Osteoblast (primary cell): Measurements from ENCODE around the gene RGS8. TPM values are rescaled to one million over a fixed set of nuclear protein-coding genes. Genes with fewer than 3 reads are reported as not detected.

Experiments used
- DNase-seq: peaks from one replicate; pipeline ENCODE4 v3.0.0; 2011; ENCODE audit warnings: low spot score, mixed read lengths; ENCODE audit not compliant: insufficient read length; ENCODE audit errors: missing footprints
- H2AFZ ChIP-seq: 2 replicates; pipeline ENCODE4 v1.6.0; 2011; ENCODE audit warnings: mild to moderate bottlenecking, low read length
- H3K27ac ChIP-seq: 2 replicates; pipeline ENCODE4 v1.5.1; 2011; ENCODE audit warnings: mild to moderate bottlenecking, low read depth, low read length, moderate library complexity
- H3K27me3 ChIP-seq: 2 replicates; pipeline ENCODE4 v1.6.0; 2012; ENCODE audit warnings: mild to moderate bottlenecking, control low read depth, inconsistent platforms, low read length, moderate library complexity; ENCODE audit not compliant: insufficient read depth
- H3K36me3 ChIP-seq: 2 replicates; pipeline ENCODE4 v1.5.1; 2011; ENCODE audit warnings: mild to moderate bottlenecking, low read length, control low read depth, moderate library complexity; ENCODE audit not compliant: insufficient read depth
- H3K4me1 ChIP-seq: 2 replicates; pipeline ENCODE4 v1.5.1; 2011; ENCODE audit warnings: mild to moderate bottlenecking, low read length, control low read depth, moderate library complexity; ENCODE audit not compliant: insufficient read depth
- H3K4me2 ChIP-seq: 2 replicates; pipeline ENCODE4 v1.6.0; 2011; ENCODE audit warnings: mild to moderate bottlenecking, low read length; ENCODE audit not compliant: insufficient read depth
- H3K4me3 ChIP-seq: fragments of 200-600 bp; sonication (generic); 3 replicates; pipeline ENCODE4 v1.5.1; 2012; ENCODE audit warnings: mild to moderate bottlenecking, low read length, inconsistent platforms; ENCODE audit not compliant: insufficient read depth
- H3K79me2 ChIP-seq: 2 replicates; pipeline ENCODE4 v1.6.0; 2012; ENCODE audit warnings: mild to moderate bottlenecking, low read length, control low read depth, inconsistent platforms; ENCODE audit not compliant: insufficient read depth
- H3K9me3 ChIP-seq: 2 replicates; pipeline ENCODE4 v1.5.1; 2011; ENCODE audit warnings: low read depth, low read length, control low read depth
- H4K20me1 ChIP-seq: 2 replicates; pipeline ENCODE4 v1.6.0; 2012; ENCODE audit warnings: mild to moderate bottlenecking, low read length, control low read depth; ENCODE audit not compliant: insufficient read depth
- CTCF ChIP-seq: IDR thresholded peaks from 2 replicates; pipeline ENCODE4 v1.5.1; 2011; ENCODE audit warnings: mild to moderate bottlenecking, low read depth, low read length, moderate library complexity; ENCODE audit errors: extremely low read depth
- total RNA-seq: library from RNA; depleted of rRNA; stranded (reverse); fragments of >200 nt; gene quantifications from 2 replicates; pipeline ENCODE4 v1.2.3, GENCODE V29; 2012

The RGS8 gene
- total RNA-seq, 1 donor: not detected

GRCh38 chr1:182709855-182710254 is 25.5 kb upstream of the RGS8 start:
- Histone ChIP-seq H3K36me3 (no peaks in the 10 kb centered on the region), H3K4me1 (no peaks in the 10 kb centered on the region), H3K4me3 (no peak overlapping the region), H2AFZ (no peak overlapping the region), H3K9me3 (no peaks in the 10 kb centered on the region), H3K27me3 (no peaks in the 10 kb centered on the region), H3K27ac (no peak overlapping the region), H4K20me1 (no peaks in the 10 kb centered on the region), H3K4me2 (no peak overlapping the region), H3K79me2 (no peaks in the 10 kb centered on the region)
- no peak for DNase-seq
- TF ChIP-seq CTCF: no peak

GRCh38 chr1:182709225-182709764 is 24.9 kb upstream of the RGS8 start:
- no peaks in the 10 kb centered on the region for H3K36me3 ChIP-seq
- TF ChIP-seq CTCF: no peak
- H3K79me2 ChIP-seq: no peaks in the 10 kb centered on the region
- H3K27ac ChIP-seq: no peak overlapping the region
- H4K20me1 ChIP-seq: no peaks in the 10 kb centered on the region
- no peak for DNase-seq
- no peak overlapping the region for H3K4me3 ChIP-seq
- H3K4me1 ChIP-seq: no peaks in the 10 kb centered on the region
- H3K9me3 ChIP-seq: no peaks in the 10 kb centered on the region
- no peak overlapping the region for H2AFZ ChIP-seq
- no peak overlapping the region for H3K4me2 ChIP-seq
- no peaks in the 10 kb centered on the region for H3K27me3 ChIP-seq

- H3K4me1 ChIP-seq: no peaks in the 10 kb centered on the region
- H3K4me2 ChIP-seq: no peak overlapping the region
- DNase-seq: no peak
- TF ChIP-seq CTCF: no peak
- H3K4me3 ChIP-seq: no peak overlapping the region
- no peaks in the 10 kb centered on the region for H3K9me3 ChIP-seq
- H2AFZ ChIP-seq: no peak overlapping the region
- H3K36me3 ChIP-seq: no peaks in the 10 kb centered on the region
- no peaks in the 10 kb centered on the region for H3K79me2 ChIP-seq
- H3K27ac ChIP-seq: no peak overlapping the region
- H3K27me3 ChIP-seq: no peaks in the 10 kb centered on the region
- no peaks in the 10 kb centered on the region for H4K20me1 ChIP-seq
These were observed 22.7 kb upstream of the RGS8 start for GRCh38 chr1:182707122-182707521.

GRCh38 chr1:182704677-182705076 is 20.3 kb upstream of the RGS8 start:
- Histone ChIP-seq H3K27me3 (no peaks in the 10 kb centered on the region), H3K27ac (no peak overlapping the region)

More at GRCh38 chr1:182704677-182705076, 20.3 kb upstream of the RGS8 start:
- Histone ChIP-seq H3K79me2 (no peaks in the 10 kb centered on the region), H3K4me3 (no peak overlapping the region), H3K4me1 (no peaks in the 10 kb centered on the region), H3K9me3 (no peaks in the 10 kb centered on the region), H3K4me2 (no peak overlapping the region), H3K36me3 (no peaks in the 10 kb centered on the region), H4K20me1 (no peaks in the 10 kb centered on the region), H2AFZ (no peak overlapping the region)
- no peak for DNase-seq
- TF ChIP-seq CTCF: no peak
